HEK293 (cell line): ENCODE results near the gene SPEG.

Source experiments
- TF ChIP-seq, protein P1 (sequence below): fragments of 450-650 bp; formaldehyde crosslinking; IDR thresholded peaks from 2 replicates; pipeline ENCODE4 v1.5.1; 2016; ENCODE audit warnings: missing biosample characterization, missing genetic modification characterization
- TF ChIP-seq, protein P2 (sequence below): fragments of 450-650 bp; formaldehyde crosslinking; IDR thresholded peaks from 2 replicates; pipeline ENCODE4 v1.5.1; 2016; ENCODE audit warnings: missing biosample characterization, missing genetic modification characterization

DNA sequence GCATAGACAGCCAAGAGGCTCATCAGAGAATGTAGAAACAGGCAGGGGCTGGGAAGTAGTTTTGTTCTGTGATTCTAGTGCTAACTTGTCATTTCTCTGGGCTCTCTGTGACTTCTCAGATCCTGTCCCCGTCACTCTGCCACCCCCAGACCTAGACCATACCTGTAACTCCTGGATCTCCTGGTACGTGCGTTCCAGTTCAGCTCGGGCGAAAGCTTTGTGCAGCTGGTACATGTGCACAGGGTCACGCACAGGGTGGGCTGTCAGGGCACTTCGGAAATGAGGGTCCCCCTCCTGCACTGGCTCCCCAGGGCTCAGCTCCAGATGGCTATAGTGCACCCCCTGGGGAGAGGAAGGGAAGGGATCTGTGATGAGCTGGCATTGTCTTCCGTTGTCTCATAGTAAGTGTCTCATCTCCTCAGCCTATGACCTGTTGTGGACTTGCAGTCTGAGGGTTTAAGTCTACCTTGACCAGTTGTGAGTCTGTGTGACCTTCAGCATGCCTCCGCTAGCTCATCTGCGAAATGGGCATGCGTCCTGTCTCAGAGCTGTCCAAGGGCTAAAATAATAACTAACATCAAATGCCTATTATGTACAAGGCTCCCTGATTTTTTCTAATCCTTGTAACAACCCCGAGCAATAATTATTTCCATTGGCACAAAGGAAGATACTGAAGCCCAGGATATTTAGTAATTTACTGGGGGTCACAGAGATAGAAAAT, 106.3 kb downstream of the SPEG start:
- TF ChIP-seq, protein P1, sequence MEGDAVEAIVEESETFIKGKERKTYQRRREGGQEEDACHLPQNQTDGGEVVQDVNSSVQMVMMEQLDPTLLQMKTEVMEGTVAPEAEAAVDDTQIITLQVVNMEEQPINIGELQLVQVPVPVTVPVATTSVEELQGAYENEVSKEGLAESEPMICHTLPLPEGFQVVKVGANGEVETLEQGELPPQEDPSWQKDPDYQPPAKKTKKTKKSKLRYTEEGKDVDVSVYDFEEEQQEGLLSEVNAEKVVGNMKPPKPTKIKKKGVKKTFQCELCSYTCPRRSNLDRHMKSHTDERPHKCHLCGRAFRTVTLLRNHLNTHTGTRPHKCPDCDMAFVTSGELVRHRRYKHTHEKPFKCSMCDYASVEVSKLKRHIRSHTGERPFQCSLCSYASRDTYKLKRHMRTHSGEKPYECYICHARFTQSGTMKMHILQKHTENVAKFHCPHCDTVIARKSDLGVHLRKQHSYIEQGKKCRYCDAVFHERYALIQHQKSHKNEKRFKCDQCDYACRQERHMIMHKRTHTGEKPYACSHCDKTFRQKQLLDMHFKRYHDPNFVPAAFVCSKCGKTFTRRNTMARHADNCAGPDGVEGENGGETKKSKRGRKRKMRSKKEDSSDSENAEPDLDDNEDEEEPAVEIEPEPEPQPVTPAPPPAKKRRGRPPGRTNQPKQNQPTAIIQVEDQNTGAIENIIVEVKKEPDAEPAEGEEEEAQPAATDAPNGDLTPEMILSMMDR, result no peak
- TF ChIP-seq, protein P2, sequence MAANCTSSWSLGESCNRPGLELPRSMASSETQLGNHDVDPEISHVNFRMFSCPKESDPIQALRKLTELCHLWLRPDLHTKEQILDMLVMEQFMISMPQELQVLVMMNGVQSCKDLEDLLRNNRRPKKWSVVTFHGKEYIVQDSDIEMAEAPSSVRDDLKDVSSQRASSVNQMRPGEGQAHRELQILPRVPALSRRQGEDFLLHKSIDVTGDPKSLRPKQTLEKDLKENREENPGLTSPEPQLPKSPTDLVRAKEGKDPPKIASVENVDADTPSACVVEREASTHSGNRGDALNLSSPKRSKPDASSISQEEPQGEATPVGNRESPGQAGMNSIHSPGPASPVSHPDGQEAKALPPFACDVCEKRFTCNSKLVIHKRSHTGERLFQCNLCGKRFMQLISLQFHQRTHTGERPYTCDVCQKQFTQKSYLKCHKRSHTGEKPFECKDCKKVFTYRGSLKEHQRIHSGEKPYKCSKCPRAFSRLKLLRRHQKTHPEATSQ, result no peak
